Cardiac fibroblast (primary cell): Measurements from ENCODE around the gene ZNF207.

Source experiments
- DNase-seq, 2 donors: peaks; one replicate each; pipeline versions ENCODE4 v3.0.0 to v3.0.0-alpha.2; 2010; ENCODE audit warnings: low read depth in 2 of 2
- H3K4me3 ChIP-seq, 2 donors: replicated peaks in 1 of 2; 1 replicate in 1 of 2; 2 replicates in 1 of 2; pipeline ENCODE4 v1.5.1; 2011; ENCODE audit warnings: low read depth in 2 of 2, low read length in 2 of 2, mild to moderate bottlenecking in 2 of 2, moderate library complexity in 1 of 2
- CTCF ChIP-seq: IDR thresholded peaks from one replicate; pipeline ENCODE4 v1.5.1; 2011; ENCODE audit warnings: low read depth, mild to moderate bottlenecking, low read length, inconsistent platforms

The ZNF207 gene

DNA sequence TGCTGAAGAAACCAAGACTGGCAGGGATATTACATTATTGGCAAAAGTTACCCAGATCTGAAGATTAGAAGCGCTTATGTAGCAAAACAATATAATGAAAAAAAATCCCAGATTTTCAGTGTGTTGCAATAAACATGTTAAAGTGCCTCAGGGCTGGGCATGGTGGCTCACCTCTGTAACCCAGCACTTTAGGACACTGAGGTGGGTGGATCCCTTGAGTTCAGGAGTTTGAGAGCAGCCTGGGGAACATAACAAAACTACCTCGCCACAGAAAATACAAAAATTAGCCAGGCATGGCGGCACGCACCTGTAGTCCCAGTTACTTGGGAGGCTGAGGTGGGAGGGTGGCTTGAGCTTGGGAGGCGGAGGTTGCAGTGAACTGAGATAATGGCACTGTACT lies 6.8 kb downstream of the ZNF207 start:
- no peak for TF ChIP-seq CTCF
- no peak overlapping the region for H3K4me3 ChIP-seq
- no peak for DNase-seq

GRCh38 chr17:32357615-32358014 lies 7.7 kb downstream of the ZNF207 start:
- no peak for TF ChIP-seq CTCF
- no peak overlapping the region for H3K4me3 ChIP-seq
- no peak for DNase-seq

DNA sequence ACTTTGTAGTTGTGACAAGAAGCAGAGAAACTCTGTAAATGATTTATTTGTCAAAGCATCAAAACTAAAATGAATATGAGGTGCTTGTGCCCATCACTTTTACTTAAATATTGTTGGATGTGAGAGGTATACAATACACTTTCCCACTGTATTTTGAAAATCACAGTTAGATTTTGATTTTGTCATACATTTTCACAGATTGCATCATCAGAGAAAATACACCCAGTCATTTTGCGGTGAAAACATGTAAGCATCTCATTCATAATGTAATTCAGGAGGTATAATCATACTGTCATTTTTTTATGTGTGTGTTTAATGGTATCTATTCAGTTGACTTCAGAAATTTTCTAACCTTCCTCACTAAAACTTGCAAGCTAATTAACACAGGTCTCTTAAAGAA lies 11.3 kb downstream of the ZNF207 start:
- H3K4me3 ChIP-seq: no peak overlapping the region
- DNase-seq: no peak
- no peak for TF ChIP-seq CTCF

- TF ChIP-seq CTCF: no peak
- DNase-seq: no peak
- H3K4me3 ChIP-seq: no peak overlapping the region
Observed at GRCh38 chr17:32370426-32370825, 20.5 kb downstream of the ZNF207 start.

GRCh38 chr17:32382526-32383223 lies 32.7 kb downstream of the ZNF207 start:
- H3K4me3 ChIP-seq: no peak overlapping the region
- TF ChIP-seq CTCF: no peak
- no peak for DNase-seq

- no peak for TF ChIP-seq CTCF
- DNase-seq: no peak
- H3K4me3 ChIP-seq: no peak overlapping the region
Observed at GRCh38 chr17:32383926-32384434, 34.0 kb downstream of the ZNF207 start.

GRCh38 chr17:32385121-32385520 lies 35.2 kb downstream of the ZNF207 start:
- TF ChIP-seq CTCF: no peak
- DNase-seq: no peak
- no peak overlapping the region for H3K4me3 ChIP-seq
